ENCODE results near the gene ADH7.

DNA sequence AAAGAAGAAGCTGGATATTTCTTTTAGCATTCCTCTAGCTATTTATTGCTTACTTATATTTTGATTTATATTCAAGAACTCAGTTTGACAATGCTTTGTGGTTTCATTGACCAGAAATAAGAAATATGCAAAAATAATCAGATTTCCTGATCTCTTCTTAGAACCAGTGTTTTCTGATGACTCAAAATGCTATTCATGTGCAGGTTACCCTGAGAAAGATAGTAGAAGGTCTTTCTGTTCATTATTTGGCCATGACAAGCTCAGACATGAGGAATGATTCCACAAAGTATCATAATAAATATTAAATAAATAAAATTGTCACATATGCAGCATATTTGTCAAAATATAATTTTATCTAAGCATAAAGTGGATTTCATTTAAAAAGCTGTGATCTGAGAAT is 24.1 kb downstream of the ADH7 start:
- TF ChIP-seq, protein P1, sequence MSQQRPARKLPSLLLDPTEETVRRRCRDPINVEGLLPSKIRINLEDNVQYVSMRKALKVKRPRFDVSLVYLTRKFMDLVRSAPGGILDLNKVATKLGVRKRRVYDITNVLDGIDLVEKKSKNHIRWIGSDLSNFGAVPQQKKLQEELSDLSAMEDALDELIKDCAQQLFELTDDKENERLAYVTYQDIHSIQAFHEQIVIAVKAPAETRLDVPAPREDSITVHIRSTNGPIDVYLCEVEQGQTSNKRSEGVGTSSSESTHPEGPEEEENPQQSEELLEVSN (IDR thresholded peaks at IDR 0.05) = no peak
- TF ChIP-seq, protein P2, sequence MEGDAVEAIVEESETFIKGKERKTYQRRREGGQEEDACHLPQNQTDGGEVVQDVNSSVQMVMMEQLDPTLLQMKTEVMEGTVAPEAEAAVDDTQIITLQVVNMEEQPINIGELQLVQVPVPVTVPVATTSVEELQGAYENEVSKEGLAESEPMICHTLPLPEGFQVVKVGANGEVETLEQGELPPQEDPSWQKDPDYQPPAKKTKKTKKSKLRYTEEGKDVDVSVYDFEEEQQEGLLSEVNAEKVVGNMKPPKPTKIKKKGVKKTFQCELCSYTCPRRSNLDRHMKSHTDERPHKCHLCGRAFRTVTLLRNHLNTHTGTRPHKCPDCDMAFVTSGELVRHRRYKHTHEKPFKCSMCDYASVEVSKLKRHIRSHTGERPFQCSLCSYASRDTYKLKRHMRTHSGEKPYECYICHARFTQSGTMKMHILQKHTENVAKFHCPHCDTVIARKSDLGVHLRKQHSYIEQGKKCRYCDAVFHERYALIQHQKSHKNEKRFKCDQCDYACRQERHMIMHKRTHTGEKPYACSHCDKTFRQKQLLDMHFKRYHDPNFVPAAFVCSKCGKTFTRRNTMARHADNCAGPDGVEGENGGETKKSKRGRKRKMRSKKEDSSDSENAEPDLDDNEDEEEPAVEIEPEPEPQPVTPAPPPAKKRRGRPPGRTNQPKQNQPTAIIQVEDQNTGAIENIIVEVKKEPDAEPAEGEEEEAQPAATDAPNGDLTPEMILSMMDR (IDR thresholded peaks at IDR 0.05; ENCODE audit: control extremely low read depth in 1 of 3, insufficient read depth in 1 of 3, low read depth in 1 of 3, low read length in 3 of 3) = no peak
- TF ChIP-seq POLR2A (IDR thresholded peaks at IDR 0.05; ENCODE audit: control extremely low read depth in 1 of 2, low read depth in 2 of 2, low read length in 2 of 2) (no peak), EZH2 (IDR thresholded peaks at IDR 0.05; ENCODE audit: low read depth, low read length, severe bottlenecking) (no peak), POLR2AphosphoS5 (IDR thresholded peaks at IDR 0.05; ENCODE audit: low read depth, low read length) (no peak), SP4 (IDR thresholded peaks at IDR 0.05; ENCODE audit: low read length) (no peak), BCL11A (IDR thresholded peaks at IDR 0.05; ENCODE audit: low read depth in 2 of 2, low read length in 2 of 2) (no peak), EP300 (IDR thresholded peaks at IDR 0.05; ENCODE audit: borderline replicate concordance in 1 of 2, low read depth in 2 of 2, low read length in 2 of 2) (no peak), TAF1 (IDR thresholded peaks at IDR 0.05; ENCODE audit: low read depth, low read length) (no peak), USF2 (IDR thresholded peaks at IDR 0.05; ENCODE audit: low read length) (no peak), SP2 (IDR thresholded peaks at IDR 0.05; ENCODE audit: low read length) (no peak), GABPA (IDR thresholded peaks at IDR 0.05; ENCODE audit: borderline replicate concordance, insufficient read depth, low read length) (no peak), RAD21 (IDR thresholded peaks at IDR 0.05 in 1 of 2, conservative IDR thresholded peaks at IDR 0.05 in 1 of 2; ENCODE audit: low read depth in 2 of 2, low read length in 2 of 2) (no peak)
- TF ChIP-seq, protein P3, sequence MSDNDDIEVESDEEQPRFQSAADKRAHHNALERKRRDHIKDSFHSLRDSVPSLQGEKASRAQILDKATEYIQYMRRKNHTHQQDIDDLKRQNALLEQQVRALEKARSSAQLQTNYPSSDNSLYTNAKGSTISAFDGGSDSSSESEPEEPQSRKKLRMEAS (IDR thresholded peaks at IDR 0.05) = no peak

Data from H1 (cell line).